Measurements from ENCODE around the gene C1orf185. TPM values are rescaled to one million over a fixed set of nuclear protein-coding genes. Genes with fewer than 3 reads are reported as not detected.

The C1orf185 gene
- total RNA-seq, 1 experiment from 2014 or later: not detected

DNA sequence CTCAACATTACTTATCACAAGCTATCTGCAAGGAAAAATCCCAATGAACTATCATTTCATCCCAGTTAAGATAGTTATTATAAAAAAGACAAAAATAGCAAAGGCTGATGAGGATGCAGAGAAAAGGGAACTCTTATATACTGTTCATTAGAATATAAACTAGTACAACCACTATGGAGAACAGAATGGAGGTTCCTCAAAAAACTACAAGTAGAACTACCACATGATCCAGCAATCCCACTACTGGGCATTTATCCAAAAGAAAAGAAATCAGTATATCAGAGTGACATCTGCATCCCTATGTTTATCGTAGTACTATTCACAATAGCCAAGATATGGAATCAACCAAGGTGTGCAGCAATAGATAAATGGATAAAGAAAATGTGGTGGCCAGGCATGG is 4.9 kb upstream of the C1orf185 start:
- Histone ChIP-seq H3K36me3 (ENCODE audit: control insufficient read depth, insufficient read depth, low read length) (no peaks in the 10 kb centered on the region), H3K9me3 (ENCODE audit: control insufficient read depth, insufficient read depth, low read depth, low read length) (no peaks in the 10 kb centered on the region), H3K4me3 (ENCODE audit: low read depth in 2 of 2, low read length in 2 of 2) (no peak overlapping the region), H3K4me1 (ENCODE audit: control insufficient read depth, insufficient read depth, low read length) (no peaks in the 10 kb centered on the region), H3K27ac (ENCODE audit: low read length) (no peak overlapping the region), H3K27me3 (ENCODE audit: control insufficient read depth, insufficient read depth, low read length) (no peaks in the 10 kb centered on the region; the same call in 1 of the 2 replicates)
- ChIA-PET POLR2A (no interaction called here), CTCF (no interaction called here)
- BruUV-seq (replicated peaks): no TSS peak
- in situ Hi-C loops (cut with HindIII; ENCODE audit: low pct_unique_long_range_greater_than_20kb, low sequenced_read_pairs): no loop called here
- TF ChIP-seq POLR2AphosphoS5 (IDR thresholded peaks at IDR 0.05; ENCODE audit: low read depth, low read length): no peak
- no peak for TF ChIP-seq CTCF (IDR thresholded peaks at IDR 0.05)
- TF ChIP-seq TCF7L2 (IDR thresholded peaks at IDR 0.05; ENCODE audit: low read depth, low read length): no peak
- TF ChIP-seq SIN3A (IDR thresholded peaks at IDR 0.05; ENCODE audit: borderline replicate concordance, insufficient read depth, low read depth, low read length): no peak
- no peak for TF ChIP-seq REST (IDR thresholded peaks at IDR 0.05; ENCODE audit: insufficient read depth in 1 of 2, low read depth in 2 of 2, low read length in 1 of 2)
- no peak for DNase-seq (ENCODE audit: low read depth, low spot score)
- intact Hi-C loops (cut with micrococcal nuclease; ENCODE audit: unreplicated experiment): no loop called here
- no peak for ATAC-seq

DNA sequence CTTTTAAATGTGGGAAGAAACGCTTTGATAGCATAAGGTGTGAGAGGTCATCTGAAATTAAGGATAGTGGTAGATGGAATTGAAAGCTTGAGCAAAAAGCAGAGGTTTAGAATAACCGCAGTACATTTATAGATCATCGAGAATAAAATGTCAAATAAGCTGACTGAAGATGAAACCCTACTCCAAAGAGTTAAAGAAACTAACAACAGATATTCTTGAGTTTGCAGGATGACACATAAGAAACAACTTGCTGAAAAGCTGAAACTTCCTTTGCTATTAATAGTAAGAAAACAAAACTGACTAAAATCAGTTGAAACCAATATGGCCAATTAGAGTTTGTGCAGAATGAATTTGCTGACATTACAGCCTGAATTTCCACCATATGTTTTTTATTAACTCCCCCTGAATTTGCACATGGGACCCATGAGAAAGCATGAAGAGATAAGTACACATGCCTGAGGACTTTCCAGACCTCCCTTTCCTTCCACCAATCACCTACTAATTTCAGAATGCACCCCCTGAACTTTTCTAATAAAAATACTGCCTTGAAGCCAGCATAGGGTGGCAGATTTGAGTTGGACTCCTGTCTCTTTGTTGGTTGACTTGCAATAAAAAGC is 1.7 kb upstream of the C1orf185 start:
- CTCF ChIA-PET: no interaction called here
- no peaks in the 10 kb centered on the region for H3K36me3 ChIP-seq (ENCODE audit: control insufficient read depth, insufficient read depth, low read length)
- TF ChIP-seq TCF7L2 (IDR thresholded peaks at IDR 0.05; ENCODE audit: low read depth, low read length): no peak
- no peak for TF ChIP-seq REST (IDR thresholded peaks at IDR 0.05; ENCODE audit: insufficient read depth in 1 of 2, low read depth in 2 of 2, low read length in 1 of 2)
- no peak for TF ChIP-seq SIN3A (IDR thresholded peaks at IDR 0.05; ENCODE audit: borderline replicate concordance, insufficient read depth, low read depth, low read length)
- TF ChIP-seq POLR2AphosphoS5 (IDR thresholded peaks at IDR 0.05; ENCODE audit: low read depth, low read length): no peak
- no peak for TF ChIP-seq CTCF (IDR thresholded peaks at IDR 0.05)
- no peak overlapping the region for H3K4me3 ChIP-seq (ENCODE audit: low read depth in 2 of 2, low read length in 2 of 2)
- POLR2A ChIA-PET: interaction anchor here (0.6 kb wide), 1 partner anchor 29 kb away, joined by 4 read pairs; no protein-coding TSS in a partner anchor
- H3K27me3 ChIP-seq (ENCODE audit: control insufficient read depth, insufficient read depth, low read length): no peaks in the 10 kb centered on the region
- no peaks in the 10 kb centered on the region for H3K4me1 ChIP-seq (ENCODE audit: control insufficient read depth, insufficient read depth, low read length)
- no peak overlapping the region for H3K27ac ChIP-seq (ENCODE audit: low read length)
- DNase-seq (ENCODE audit: low read depth, low spot score) (no peak), ATAC-seq (no peak)
- intact Hi-C loops (cut with micrococcal nuclease; ENCODE audit: unreplicated experiment): no loop called here
- BruUV-seq (replicated peaks): no TSS peak
- in situ Hi-C loops (cut with HindIII; ENCODE audit: low pct_unique_long_range_greater_than_20kb, low sequenced_read_pairs): no loop called here
- no peaks in the 10 kb centered on the region for H3K9me3 ChIP-seq (ENCODE audit: control insufficient read depth, insufficient read depth, low read depth, low read length)
